ENCODE results near the gene COLEC11.

GRCh38 chr2:3566806-3567205 lies 28.1 kb upstream of the COLEC11 start:
- TF ChIP-seq TAF1 (IDR thresholded peaks at IDR 0.05; ENCODE audit: borderline replicate concordance, low read depth, low read length) (no peak), POLR2A (IDR thresholded peaks at IDR 0.05; ENCODE audit: low read depth, low read length) (no peak), POLR2AphosphoS5 (IDR thresholded peaks at IDR 0.05; ENCODE audit: low read depth, low read length) (no peak)

Data from GM12892 (cell line).